Epithelial cell of proximal tubule (primary cell): ENCODE results near the gene DISC1. TPM values are rescaled to one million over a fixed set of nuclear protein-coding genes. Genes with fewer than 3 reads are reported as not detected.

Experiments
- DNase-seq: peaks from one replicate; pipeline ENCODE4 v3.0.0-alpha.2; 2011; ENCODE audit warnings: low read depth
- H3K4me3 ChIP-seq: 2 replicates; pipeline ENCODE4 v1.5.1; 2011; ENCODE audit warnings: low read depth, mild to moderate bottlenecking, low read length
- CTCF ChIP-seq: conservative IDR thresholded peaks from 2 replicates; pipeline ENCODE4 v1.5.1; 2012; ENCODE audit warnings: low read depth, mild to moderate bottlenecking, low read length
- total RNA-seq: library from RNA; depleted of rRNA; stranded (reverse); fragments of >200 nt; gene quantifications from 2 replicates; pipeline ENCODE4 v1.2.3, GENCODE V29; 2015

Gene DISC1
- total RNA-seq, 1 donor from 2014 or later: 3.1 TPM

GRCh38 chr1:231935856-231936255 is 309.3 kb downstream of the DISC1 start:
- no peak for TF ChIP-seq CTCF
- DNase-seq: no peak
- H3K4me3 ChIP-seq: no peak overlapping the region

GRCh38 chr1:231936983-231937775 is 310.6 kb downstream of the DISC1 start:
- no peak for DNase-seq
- TF ChIP-seq CTCF: no peak
- H3K4me3 ChIP-seq: no peak overlapping the region

GRCh38 chr1:231938211-231938610 is 311.6 kb downstream of the DISC1 start:
- no peak overlapping the region for H3K4me3 ChIP-seq
- DNase-seq: no peak
- TF ChIP-seq CTCF: no peak

- DNase-seq: no peak
- no peak for TF ChIP-seq CTCF
- H3K4me3 ChIP-seq: no peak overlapping the region
These were observed 312.1 kb downstream of the DISC1 start for GRCh38 chr1:231938711-231939110.

- DNase-seq: no peak
- TF ChIP-seq CTCF: no peak
- H3K4me3 ChIP-seq: no peak overlapping the region
These were observed 312.5 kb downstream of the DISC1 start for GRCh38 chr1:231939118-231939517.

GRCh38 chr1:231940116-231940515 is 313.5 kb downstream of the DISC1 start:
- no peak for TF ChIP-seq CTCF

GRCh38 chr1:231940701-231941100 is 314.1 kb downstream of the DISC1 start:
- TF ChIP-seq CTCF: no peak
- no peak for DNase-seq
- H3K4me3 ChIP-seq: no peak overlapping the region

More at GRCh38 chr1:231940116-231940515, 313.5 kb downstream of the DISC1 start:
- DNase-seq: no peak
- no peak overlapping the region for H3K4me3 ChIP-seq
